ENCODE results near the gene DISP2.

DNA sequence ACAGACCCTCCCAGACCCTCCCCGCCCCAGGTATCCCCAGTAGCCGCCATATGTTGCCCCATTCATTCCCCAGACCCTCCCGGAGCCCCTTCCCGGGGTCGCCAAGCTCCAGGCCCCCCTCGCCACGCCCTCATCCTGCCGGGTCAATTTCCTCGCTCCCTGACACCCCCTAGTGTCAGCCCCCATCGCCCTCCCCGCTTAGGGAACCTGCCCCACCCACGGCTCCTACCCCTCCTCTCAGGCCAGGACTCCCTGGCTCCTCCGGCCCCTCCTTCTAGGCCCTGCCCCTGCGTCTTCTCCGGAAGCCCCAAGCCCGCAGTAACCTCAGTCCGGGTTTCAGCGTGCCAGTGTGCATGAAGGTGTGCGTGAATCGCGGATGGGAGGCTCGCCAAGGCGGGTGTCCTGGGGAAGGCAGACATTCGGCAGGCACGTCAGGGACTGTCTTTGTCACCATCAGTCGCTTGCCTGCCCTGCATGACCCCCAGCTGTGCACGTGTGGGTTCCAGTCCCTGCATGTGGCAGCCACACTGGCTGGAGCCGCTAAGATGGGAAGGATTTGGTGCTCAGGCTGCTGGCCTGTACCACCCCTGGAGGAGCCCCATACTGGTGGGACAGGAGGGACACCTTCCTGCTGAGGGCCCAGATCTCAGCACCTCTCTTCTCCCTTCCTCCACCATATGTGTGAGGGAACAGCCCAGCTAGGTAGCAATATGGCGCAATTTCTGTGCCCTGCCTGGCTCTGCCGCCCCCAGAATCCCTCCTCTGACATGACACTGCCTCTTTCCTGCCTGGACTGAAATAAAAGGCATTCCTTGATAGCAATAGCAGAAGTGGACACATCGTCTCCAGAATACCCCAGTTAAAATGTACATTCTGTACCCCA is 693 bp downstream of the DISP2 start:
- TF ChIP-seq TCF4 (CRISPR knock-in tag; IDR thresholded peaks at IDR 0.05; ENCODE audit: borderline replicate concordance): no peak
- TF ChIP-seq CSDC2 (CRISPR knock-in tag; IDR thresholded peaks at IDR 0.05): no peak
- TF ChIP-seq, protein P1, sequence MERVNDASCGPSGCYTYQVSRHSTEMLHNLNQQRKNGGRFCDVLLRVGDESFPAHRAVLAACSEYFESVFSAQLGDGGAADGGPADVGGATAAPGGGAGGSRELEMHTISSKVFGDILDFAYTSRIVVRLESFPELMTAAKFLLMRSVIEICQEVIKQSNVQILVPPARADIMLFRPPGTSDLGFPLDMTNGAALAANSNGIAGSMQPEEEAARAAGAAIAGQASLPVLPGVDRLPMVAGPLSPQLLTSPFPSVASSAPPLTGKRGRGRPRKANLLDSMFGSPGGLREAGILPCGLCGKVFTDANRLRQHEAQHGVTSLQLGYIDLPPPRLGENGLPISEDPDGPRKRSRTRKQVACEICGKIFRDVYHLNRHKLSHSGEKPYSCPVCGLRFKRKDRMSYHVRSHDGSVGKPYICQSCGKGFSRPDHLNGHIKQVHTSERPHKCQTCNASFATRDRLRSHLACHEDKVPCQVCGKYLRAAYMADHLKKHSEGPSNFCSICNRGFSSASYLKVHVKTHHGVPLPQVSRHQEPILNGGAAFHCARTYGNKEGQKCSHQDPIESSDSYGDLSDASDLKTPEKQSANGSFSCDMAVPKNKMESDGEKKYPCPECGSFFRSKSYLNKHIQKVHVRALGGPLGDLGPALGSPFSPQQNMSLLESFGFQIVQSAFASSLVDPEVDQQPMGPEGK (CRISPR knock-in tag; IDR thresholded peaks at IDR 0.05; ENCODE audit: borderline replicate concordance): no peak
- TF ChIP-seq, protein P2, sequence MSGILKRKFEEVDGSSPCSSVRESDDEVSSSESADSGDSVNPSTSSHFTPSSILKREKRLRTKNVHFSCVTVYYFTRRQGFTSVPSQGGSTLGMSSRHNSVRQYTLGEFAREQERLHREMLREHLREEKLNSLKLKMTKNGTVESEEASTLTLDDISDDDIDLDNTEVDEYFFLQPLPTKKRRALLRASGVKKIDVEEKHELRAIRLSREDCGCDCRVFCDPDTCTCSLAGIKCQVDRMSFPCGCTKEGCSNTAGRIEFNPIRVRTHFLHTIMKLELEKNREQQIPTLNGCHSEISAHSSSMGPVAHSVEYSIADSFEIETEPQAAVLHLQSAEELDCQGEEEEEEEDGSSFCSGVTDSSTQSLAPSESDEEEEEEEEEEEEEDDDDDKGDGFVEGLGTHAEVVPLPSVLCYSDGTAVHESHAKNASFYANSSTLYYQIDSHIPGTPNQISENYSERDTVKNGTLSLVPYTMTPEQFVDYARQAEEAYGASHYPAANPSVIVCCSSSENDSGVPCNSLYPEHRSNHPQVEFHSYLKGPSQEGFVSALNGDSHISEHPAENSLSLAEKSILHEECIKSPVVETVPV (CRISPR knock-in tag; IDR thresholded peaks at IDR 0.05): no peak
- no peak for TF ChIP-seq ZC3H10 (CRISPR knock-in tag; IDR thresholded peaks at IDR 0.05)
- TF ChIP-seq ZFP30 (CRISPR knock-in tag; IDR thresholded peaks at IDR 0.05): no peak
- TF ChIP-seq GLIS3 (CRISPR knock-in tag; IDR thresholded peaks at IDR 0.05): no peak
- no peak for TF ChIP-seq BACH2 (CRISPR knock-in tag; IDR thresholded peaks at IDR 0.05; ENCODE audit: borderline replicate concordance)

All from SK-N-SH treated with all-trans-retinoic acid at 6 μM for 48 hours (cell line).